H1 (cell line): ENCODE results near the gene RUBCN. TPM values are rescaled to one million over a fixed set of nuclear protein-coding genes. Genes with fewer than 3 reads are reported as not detected.

Experiments used
- CTCF ChIA-PET: fragments of 300-600 bp; sonication (Branson Sonifier 250); formaldehyde crosslinking; loops from one replicate; lab custom pipeline; 2021; ENCODE audit not compliant: partially characterized antibody; lab: Charles Lee
- POLR2A ChIA-PET: fragments of 300-600 bp; sonication (Branson Sonifier 250); formaldehyde crosslinking; loops from one replicate; lab custom pipeline; 2021; ENCODE audit warnings: inconsistent platforms; ENCODE audit not compliant: partially characterized antibody; lab: Charles Lee
- DNase-seq, 2 experiments: peaks; one replicate each; pipeline versions ENCODE4 v3.0.0 to v3.0.0-alpha.2; 2010 to 2022; ENCODE audit warnings: low spot score in 2 of 2, low read depth in 1 of 2, mixed read lengths in 1 of 2
- FAIRE-seq: peaks from 2 replicates; lab custom pipeline; 2011; peaks lifted over from hg19 to GRCh38; lab: Jason Lieb, UNC
- H2AFZ ChIP-seq: 2 replicates; pipeline ENCODE4 v1.8.1; 2012; ENCODE audit warnings: low read length, inconsistent platforms
- H2AK5ac ChIP-seq: 2 replicates; pipeline ENCODE4 v1.6.1; 2013; ENCODE audit warnings: low read depth, low read length
- H2BK120ac ChIP-seq: replicated peaks from 2 replicates; pipeline ENCODE3; 2013; ENCODE audit warnings: low read depth, low read length, inconsistent platforms
- H2BK12ac ChIP-seq: 2 replicates; pipeline ENCODE4 v1.6.1; 2013; ENCODE audit warnings: low read depth, low read length
- H2BK15ac ChIP-seq: 2 replicates; pipeline ENCODE4 v1.6.1; 2013; ENCODE audit warnings: low read length
- H2BK20ac ChIP-seq: 2 replicates; pipeline ENCODE4 v1.6.1; 2013; ENCODE audit warnings: low read length
- H2BK5ac ChIP-seq: 2 replicates; pipeline ENCODE4 v1.6.1; 2013; ENCODE audit warnings: low read depth, low read length
- H3K14ac ChIP-seq: 2 replicates; pipeline ENCODE4 v1.6.1; 2013; ENCODE audit warnings: inconsistent platforms; ENCODE audit not compliant: insufficient read length
- H3K18ac ChIP-seq: 2 replicates; pipeline ENCODE4 v1.6.1; 2013; ENCODE audit warnings: low read length; ENCODE audit errors: extremely low read depth
- H3K23ac ChIP-seq: 2 replicates; pipeline ENCODE4 v1.6.1; 2013; ENCODE audit warnings: inconsistent platforms; ENCODE audit not compliant: insufficient read length
- H3K23me2 ChIP-seq: 2 replicates; pipeline ENCODE4 v1.6.1; 2013; ENCODE audit warnings: low read depth, low read length
- H3K27ac ChIP-seq: 2 replicates; pipeline ENCODE4 v1.6.1; 2011; ENCODE audit warnings: low read depth, low read length, inconsistent platforms
- H3K27me3 ChIP-seq, 4 experiments: replicated peaks in 1 of 4; 1 replicate in 1 of 4; 2 replicates in 3 of 4; pipeline versions ENCODE4 v1.6.1 to v1.8.1; 2011 to 2013; ENCODE audit warnings: low read length in 3 of 4, mild to moderate bottlenecking in 3 of 4, inconsistent platforms in 2 of 4, mixed read lengths in 2 of 4, moderate library complexity in 1 of 4; ENCODE audit not compliant: control insufficient read depth in 3 of 4, insufficient read depth in 3 of 4; ENCODE audit errors: extremely low read depth in 1 of 4
- H3K36me3 ChIP-seq, 4 experiments: 2 replicates each; pipeline versions ENCODE4 v1.6.1 to v1.8.1; 2011 to 2013; ENCODE audit warnings: mild to moderate bottlenecking in 4 of 4, low read length in 3 of 4, moderate library complexity in 2 of 4, control low read depth in 1 of 4, inconsistent platforms in 1 of 4; ENCODE audit not compliant: insufficient read depth in 4 of 4, control insufficient read depth in 2 of 4
- H3K4ac ChIP-seq: replicated peaks from 2 replicates; pipeline ENCODE3; 2013; ENCODE audit warnings: low read length, low read depth, mixed read lengths, inconsistent platforms; ENCODE audit not compliant: insufficient read length
- H3K4me1 ChIP-seq, 4 experiments: replicated peaks in 1 of 4; 1 replicate in 1 of 4; 2 replicates in 3 of 4; pipeline versions ENCODE4 v1.6.1 to v1.8.1; 2011 to 2013; ENCODE audit warnings: low read length in 3 of 4, inconsistent platforms in 2 of 4, mixed read lengths in 1 of 4; ENCODE audit not compliant: insufficient read depth in 4 of 4, control insufficient read depth in 3 of 4
- H3K4me2 ChIP-seq, 2 experiments: 2 replicates each; pipeline versions ENCODE4 v1.6.1 to v1.8.1; 2011 to 2013; ENCODE audit warnings: low read depth in 2 of 2, low read length in 2 of 2, control low read depth in 1 of 2, inconsistent platforms in 1 of 2, mild to moderate bottlenecking in 1 of 2; ENCODE audit not compliant: insufficient read depth in 1 of 2
- H3K4me3 ChIP-seq, 4 experiments: fragments of 200-600, 300-600 bp in 1 of 4; sonication (generic), shearing (Covaris generic), sonication (Bioruptor Twin) in 1 of 4; 2 replicates each; pipeline versions ENCODE4 v1.5.1 to v1.8.1; 2011 to 2016; ENCODE audit warnings: low read length in 4 of 4, low read depth in 3 of 4, control low read depth in 2 of 4, inconsistent platforms in 2 of 4, mild to moderate bottlenecking in 2 of 4, mixed read lengths in 1 of 4, moderate library complexity in 1 of 4; ENCODE audit not compliant: insufficient read depth in 2 of 4; ENCODE audit errors: extremely low read depth in 1 of 4
- H3K56ac ChIP-seq: replicated peaks from 2 replicates; pipeline ENCODE3; 2013; ENCODE audit warnings: low read depth, mild to moderate bottlenecking, mixed read lengths, low read length, inconsistent platforms; ENCODE audit not compliant: insufficient read length
- H3K79me1 ChIP-seq: 2 replicates; pipeline ENCODE4 v1.6.1; 2013; ENCODE audit warnings: low read depth, low read length, control low read depth
- H3K79me2 ChIP-seq, 2 experiments: 2 replicates each; pipeline versions ENCODE4 v1.6.1 to v1.8.1; 2012 to 2013; ENCODE audit warnings: low read length in 2 of 2, mild to moderate bottlenecking in 2 of 2, inconsistent platforms in 1 of 2; ENCODE audit not compliant: insufficient read depth in 2 of 2, control insufficient read depth in 1 of 2
- H3K9ac ChIP-seq, 4 experiments: replicated peaks in 1 of 4; 1 replicate in 1 of 4; 2 replicates in 3 of 4; pipeline versions ENCODE4 v1.6.1 to v1.8.1; 2011 to 2013; ENCODE audit warnings: low read depth in 3 of 4, low read length in 3 of 4, control low read depth in 2 of 4, mild to moderate bottlenecking in 2 of 4, moderate library complexity in 2 of 4, inconsistent platforms in 1 of 4; ENCODE audit errors: extremely low read depth in 1 of 4
- H3K9me3 ChIP-seq, 2 experiments: 2 replicates each; pipeline versions ENCODE4 v1.6.1 to v1.8.1; 2012 to 2013; ENCODE audit warnings: mild to moderate bottlenecking in 2 of 2, moderate library complexity in 2 of 2, control low read depth in 1 of 2, inconsistent platforms in 1 of 2, low read depth in 1 of 2, low read length in 1 of 2, mixed read lengths in 1 of 2; ENCODE audit not compliant: insufficient read depth in 2 of 2
- H4K20me1 ChIP-seq, 2 experiments: replicated peaks in 1 of 2; 2 replicates each; pipeline versions ENCODE3 to v1.8.1; 2011 to 2013; ENCODE audit warnings: inconsistent platforms in 2 of 2, low read length in 2 of 2, mild to moderate bottlenecking in 1 of 2; ENCODE audit not compliant: insufficient read depth in 2 of 2, control insufficient read depth in 1 of 2
- H4K5ac ChIP-seq: 2 replicates; pipeline ENCODE4 v1.6.1; 2013; ENCODE audit warnings: low read length, low read depth, mixed read lengths, inconsistent platforms; ENCODE audit not compliant: insufficient read length
- H4K8ac ChIP-seq: 2 replicates; pipeline ENCODE4 v1.8.0; 2013; ENCODE audit warnings: mild to moderate bottlenecking, moderate library complexity, low read length, inconsistent platforms; ENCODE audit not compliant: insufficient read depth; ENCODE audit errors: extremely low read depth
- H4K91ac ChIP-seq: replicated peaks from 2 replicates; pipeline ENCODE3; 2013; ENCODE audit warnings: low read length, mixed read lengths, inconsistent platforms; ENCODE audit not compliant: insufficient read length
- GTF2F1 ChIP-seq: IDR thresholded peaks from 2 replicates; pipeline ENCODE4 v1.6.1; 2012; ENCODE audit warnings: low read depth, low read length, improper control_type of control experiment, borderline replicate concordance
- SRF ChIP-seq: IDR thresholded peaks from 2 replicates; pipeline ENCODE4 v1.6.1; 2011; ENCODE audit warnings: mild to moderate bottlenecking, low read depth, low read length, moderate library complexity
- WGBS, 2 experiments: shearing (Covaris generic) in 1 of 2; methylation state at CpG; one replicate each; pipeline versions ENCODE4 v1.1.6 to v1.1.7; 2013 to 2015; ENCODE audit warnings: low lambda C conversion rate in 2 of 2, mixed read lengths in 2 of 2, inconsistent platforms in 1 of 2, low coverage in 1 of 2, missing lambda C conversion rate in 1 of 2; ENCODE audit not compliant: insufficient replicate concordance in 2 of 2, insufficient coverage in 1 of 2, insufficient read length in 1 of 2; ENCODE audit errors: extremely low coverage in 1 of 2, missing lambda C conversion rate in 1 of 2; 5-methylcytosine and 5-hydroxymethylcytosine counted together
- polyA plus RNA-seq, 7 experiments: library from polyadenylated mRNA; depleted of rRNA in 3 of 7; stranded (reverse) in 5 of 7; unstranded in 2 of 7; fragments of >200 nt in 5 of 7; fragments of 200-250 nt in 2 of 7; gene quantifications; 1 replicate in 5 of 7; 2 replicates in 1 of 7; 4 replicates in 1 of 7; pipeline versions ENCODE4 v1.2.1 to v1.2.3, GENCODE V29; 2011 to 2013; ENCODE audit warnings: missing spikeins in 2 of 7, mixed read lengths in 2 of 7
- total RNA-seq: library from RNA; stranded (reverse); fragmentation: NEBNext Ultra II Directional; extraction: Animal tissue kit (Norgen Biotek cat#: 25700); gene quantifications from 2 replicates; pipeline ENCODE4 v1.2.1, GENCODE V29; 2021

The RUBCN gene
- total and polyA plus RNA-seq, 2 of the 8 experiments (the other 6 are each of a cell fraction or from before 2014, with no cell fraction given): 9.3 to 21.9 TPM

- CTCF ChIA-PET: interaction anchor here (0.7 to 1.0 kb wide), 4 partner anchors 9 to 43 kb away, joined by 3 to 4 read pairs (median 4); no protein-coding TSS in a partner anchor
Measured at GRCh38 chr3:197730200-197730599, 6.5 kb downstream of the RUBCN start.

More at GRCh38 chr3:197730200-197730599, 6.5 kb downstream of the RUBCN start:
- Histone ChIP-seq H3K27ac (no peak overlapping the region), H3K23me2 (no peaks in the 10 kb centered on the region), H2BK120ac (no peak overlapping the region), H3K79me1 (no peaks in the 10 kb centered on the region; the same call in 1 of the 2 replicates), H2AK5ac (no peak overlapping the region), H3K4me3 (no peak overlapping the region)
- WGBS, 2 experiments: 88% methylated on average over 2 of the region's 2 CpGs; no CpG with 5 or more reads in 1 of the 2 experiments
- POLR2A ChIA-PET: interaction anchor here (0.9 kb wide), 1 partner anchor 15 kb away, joined by 3 read pairs; no protein-coding TSS in a partner anchor
- TF ChIP-seq GTF2F1 (no peak), SRF (peak; percentile 51; the same call in 1 of the 2 replicates)
- TF ChIP-seq, all 59 proteins: peak for 1
- DNase-seq (no peak), FAIRE-seq (no peak)
- H2BK5ac ChIP-seq: no peak overlapping the region
- no peak overlapping the region for H3K4me2 ChIP-seq
- H3K56ac ChIP-seq: no peak overlapping the region
- H3K79me2 ChIP-seq: peaks cover 0 to 11% of the 10 kb centered on the region in 2 experiments; a peak in 2 of 4 replicates
- no peak overlapping the region for H4K8ac ChIP-seq
- H3K4ac ChIP-seq: no peak overlapping the region
- H3K36me3 ChIP-seq: no peaks in the 10 kb centered on the region
- no peak overlapping the region for H4K5ac ChIP-seq
- H3K18ac ChIP-seq: no peak overlapping the region
- H3K4me1 ChIP-seq: peaks cover 0 to 5% (median 1%) of the 10 kb centered on the region in 4 experiments; a peak in 1 of 7 replicates
- peaks cover 0 to 4% of the 10 kb centered on the region in 2 experiments for H4K20me1 ChIP-seq
- H2AFZ ChIP-seq: no peak overlapping the region
- no peak overlapping the region for H2BK15ac ChIP-seq
- H3K9ac ChIP-seq: no peak overlapping the region
- no peak overlapping the region for H2BK20ac ChIP-seq
- no peak overlapping the region for H3K23ac ChIP-seq
- no peaks in the 10 kb centered on the region for H3K27me3 ChIP-seq
- no peak overlapping the region for H3K14ac ChIP-seq
- H4K91ac ChIP-seq: no peak overlapping the region
- no peak overlapping the region for H2BK12ac ChIP-seq
- H3K9me3 ChIP-seq: no peaks in the 10 kb centered on the region
